ENCODE results near the gene ID3. TPM values are rescaled to one million over a fixed set of nuclear protein-coding genes. Genes with fewer than 3 reads are reported as not detected.

Gene ID3
- total and polyA plus RNA-seq, 10 donors, result 49.5 to 122 (median 71.6) TPM

DNA sequence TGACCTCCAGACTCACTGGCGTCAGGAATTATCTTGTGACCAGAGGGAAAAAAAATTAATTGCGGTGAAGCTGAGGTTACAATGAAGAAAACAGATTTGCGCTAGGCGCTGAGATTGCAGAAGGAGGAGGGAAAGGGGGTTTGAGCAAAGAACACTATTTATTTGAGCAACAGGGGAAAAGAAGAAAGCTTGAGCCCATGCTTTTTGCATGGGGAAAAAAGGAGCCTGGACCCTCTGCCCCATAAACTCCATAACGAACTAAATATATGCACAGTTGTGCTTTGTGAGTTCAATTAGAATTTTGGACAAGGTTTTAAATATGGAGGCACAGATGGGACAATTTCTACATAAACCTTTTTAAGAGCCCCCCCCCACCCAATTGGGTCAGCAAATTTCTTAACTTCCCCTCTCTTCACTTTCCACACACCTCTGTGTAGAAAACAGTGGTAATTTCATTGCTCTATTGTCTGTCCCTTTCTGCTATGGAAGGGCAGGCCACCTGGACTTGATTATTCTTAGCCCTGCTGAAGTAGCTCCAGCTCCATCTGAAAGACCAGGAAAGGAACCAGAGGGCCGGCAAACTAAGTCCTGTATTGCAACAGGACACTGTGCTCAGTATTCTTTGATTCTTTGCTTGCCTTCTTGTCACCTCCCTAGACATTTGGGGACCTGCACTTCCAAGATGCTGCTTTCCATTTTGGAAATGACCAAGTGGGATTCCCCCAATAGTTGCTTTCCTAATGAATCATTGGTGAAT is 862 bp upstream of the ID3 start:
- H3K4me1 ChIP-seq, result peaks cover 55 to 98% (median 79%) of the 10 kb centered on the region in 6 donors
- TF ChIP-seq, protein P1, sequence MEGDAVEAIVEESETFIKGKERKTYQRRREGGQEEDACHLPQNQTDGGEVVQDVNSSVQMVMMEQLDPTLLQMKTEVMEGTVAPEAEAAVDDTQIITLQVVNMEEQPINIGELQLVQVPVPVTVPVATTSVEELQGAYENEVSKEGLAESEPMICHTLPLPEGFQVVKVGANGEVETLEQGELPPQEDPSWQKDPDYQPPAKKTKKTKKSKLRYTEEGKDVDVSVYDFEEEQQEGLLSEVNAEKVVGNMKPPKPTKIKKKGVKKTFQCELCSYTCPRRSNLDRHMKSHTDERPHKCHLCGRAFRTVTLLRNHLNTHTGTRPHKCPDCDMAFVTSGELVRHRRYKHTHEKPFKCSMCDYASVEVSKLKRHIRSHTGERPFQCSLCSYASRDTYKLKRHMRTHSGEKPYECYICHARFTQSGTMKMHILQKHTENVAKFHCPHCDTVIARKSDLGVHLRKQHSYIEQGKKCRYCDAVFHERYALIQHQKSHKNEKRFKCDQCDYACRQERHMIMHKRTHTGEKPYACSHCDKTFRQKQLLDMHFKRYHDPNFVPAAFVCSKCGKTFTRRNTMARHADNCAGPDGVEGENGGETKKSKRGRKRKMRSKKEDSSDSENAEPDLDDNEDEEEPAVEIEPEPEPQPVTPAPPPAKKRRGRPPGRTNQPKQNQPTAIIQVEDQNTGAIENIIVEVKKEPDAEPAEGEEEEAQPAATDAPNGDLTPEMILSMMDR (IDR thresholded peaks at IDR 0.05 in 8 of 11, conservative IDR thresholded peaks at IDR 0.05 in 3 of 11), result no peak
- TF ChIP-seq POLR2A (IDR thresholded peaks at IDR 0.05), result no peak
- TF ChIP-seq POLR2AphosphoS5 (IDR thresholded peaks at IDR 0.05), result no peak
- peak overlapping the region; percentile 75 to 95 (median 84) for H3K4me3 ChIP-seq
- intact Hi-C loops (cut with DNase I; ENCODE audit: low total_unique reads), result no loop called here
- H3K9me3 ChIP-seq, result no peaks in the 10 kb centered on the region
- peak overlapping the region; percentile 79 to 96 (median 94) for H3K27ac ChIP-seq
- peaks cover 0 to 7% (median 0%) of the 10 kb centered on the region in 6 donors for H3K36me3 ChIP-seq
- no peak for DNase-seq
- peaks cover 0 to 23% (median 0%) of the 10 kb centered on the region in 7 donors for H3K27me3 ChIP-seq (replicated peaks in 1 of 7)
- WGBS, 5 donors, result 9 to 16% (median 13%) methylated on average over 6 of the region's 6 CpGs

DNA sequence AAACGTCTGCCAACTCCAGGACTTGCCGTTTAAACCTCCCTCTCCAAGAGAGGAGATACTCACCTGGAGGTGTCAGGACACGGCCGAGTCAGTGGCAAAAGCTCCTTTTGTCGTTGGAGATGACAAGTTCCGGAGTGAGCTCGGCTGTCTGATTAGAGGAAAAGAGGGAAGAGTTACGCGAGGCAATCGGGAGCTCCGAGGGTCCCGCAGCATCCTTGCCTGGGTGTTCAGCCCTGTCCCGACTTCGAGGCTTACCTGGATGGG is 497 bp downstream of the ID3 start:
- peaks cover 63 to 98% (median 91%) of the 10 kb centered on the region in 6 donors for H3K4me1 ChIP-seq
- WGBS, 5 donors, result 0 to 1% (median 0%) methylated on average over 5 to 14 of the region's 14 CpGs
- TF ChIP-seq POLR2A (IDR thresholded peaks at IDR 0.05) (no peak), POLR2AphosphoS5 (IDR thresholded peaks at IDR 0.05) (no peak)
- TF ChIP-seq, protein P1 (IDR thresholded peaks at IDR 0.05 in 8 of 11, conservative IDR thresholded peaks at IDR 0.05 in 3 of 11), result no peak
- peak overlapping the region; percentile 75 to 95 (median 84) for H3K4me3 ChIP-seq
- intact Hi-C loops (cut with DNase I; ENCODE audit: low total_unique reads), result no loop called here
- H3K27me3 ChIP-seq (replicated peaks in 1 of 7), result peaks cover 0 to 28% (median 0%) of the 10 kb centered on the region in 7 donors
- peaks cover 0 to 7% (median 0%) of the 10 kb centered on the region in 6 donors for H3K36me3 ChIP-seq
- peak overlapping the region; percentile 79 to 96 (median 94) for H3K27ac ChIP-seq
- no peaks in the 10 kb centered on the region for H3K9me3 ChIP-seq
- no peak for DNase-seq

DNA sequence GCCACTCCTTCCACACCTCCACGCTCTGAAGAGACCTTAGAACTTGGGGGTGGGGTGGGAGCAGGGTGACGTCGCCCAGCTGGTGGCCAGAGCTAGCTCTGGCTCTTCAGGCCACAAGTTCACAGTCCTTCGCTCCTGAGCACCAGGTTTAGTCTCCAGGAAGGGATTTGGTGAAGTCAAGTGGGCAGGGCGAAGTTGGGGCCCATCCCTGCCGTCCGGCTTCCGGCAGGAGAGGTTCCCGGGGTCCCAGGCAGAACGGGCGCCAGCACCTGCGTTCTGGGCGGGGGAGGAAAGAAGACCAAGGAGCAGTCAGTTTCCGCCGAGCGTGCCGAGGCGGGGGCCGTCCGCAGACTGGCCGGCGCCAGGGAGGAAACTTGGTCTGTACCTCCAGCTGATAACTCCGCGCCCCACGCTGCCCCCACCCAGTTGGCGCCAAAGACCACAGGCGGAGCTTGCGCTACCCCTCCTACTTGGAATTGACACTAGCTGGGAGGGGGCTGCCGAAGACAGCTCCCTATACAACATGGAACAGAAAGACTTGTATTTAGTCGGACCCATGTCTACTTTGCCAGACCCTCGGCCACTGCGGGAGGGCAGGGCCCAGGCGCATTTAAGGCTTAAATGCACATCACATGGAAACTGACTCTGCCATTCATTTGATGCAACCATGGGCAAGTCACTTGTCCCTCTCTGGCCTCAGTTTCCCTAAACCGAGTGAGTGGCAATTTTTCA is 995 bp downstream of the ID3 start:
- Histone ChIP-seq H3K9me3 (no peaks in the 10 kb centered on the region), H3K36me3 (peaks cover 0 to 7% (median 0%) of the 10 kb centered on the region in 6 donors), H3K4me3 (peak overlapping the region; percentile 75 to 95 (median 84)), H3K27ac (peak overlapping the region; percentile 79 to 96 (median 94)), H3K4me1 (peaks cover 65 to 98% (median 93%) of the 10 kb centered on the region in 6 donors), H3K27me3 (replicated peaks in 1 of 7) (peaks cover 0 to 28% (median 0%) of the 10 kb centered on the region in 7 donors)
- intact Hi-C loops (cut with DNase I; ENCODE audit: low total_unique reads), result no loop called here
- DNase-seq, result peak; percentile 89
- peak; percentile 50 to 86 (median 84) for TF ChIP-seq POLR2AphosphoS5 (IDR thresholded peaks at IDR 0.05)
- no peak for TF ChIP-seq POLR2A (IDR thresholded peaks at IDR 0.05)
- WGBS, 5 donors, result 2 to 5% (median 3%) methylated on average over 28 to 34 of the region's 34 CpGs

DNA sequence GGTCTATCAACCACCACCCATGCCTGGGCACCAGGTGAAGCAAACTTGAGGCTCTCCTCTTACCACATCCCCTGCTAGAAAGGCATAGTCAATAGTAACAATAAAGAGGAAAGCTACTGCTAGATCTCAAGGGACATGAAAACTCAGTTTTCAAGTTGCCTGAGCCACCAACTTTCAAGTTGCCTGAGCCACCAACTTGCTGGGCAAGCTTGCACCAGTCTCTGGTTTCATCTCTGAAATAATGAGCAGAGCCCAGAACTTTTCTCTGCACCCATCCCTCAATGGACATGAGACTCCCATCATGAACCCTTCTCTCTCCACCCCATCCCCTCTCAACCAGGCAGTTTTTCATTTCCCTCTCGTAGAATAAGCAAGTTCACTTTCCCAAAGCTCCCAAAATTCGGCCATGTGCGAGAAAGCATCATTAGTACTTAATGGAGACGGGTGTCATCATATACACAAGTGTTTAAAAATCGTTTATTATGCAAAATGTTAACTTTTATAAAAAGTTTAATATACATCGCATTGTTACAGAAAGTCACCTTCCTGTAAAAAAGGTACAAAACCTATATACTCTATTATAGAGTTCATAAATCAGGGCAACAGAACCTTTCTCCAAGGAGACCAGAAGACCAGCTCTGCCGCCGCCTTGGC is 1.7 kb downstream of the ID3 start:
- WGBS, 5 donors, result 38 to 66% (median 51%) methylated on average over 8 of the region's 8 CpGs
- DNase-seq, result no peak
- TF ChIP-seq, protein P1 (IDR thresholded peaks at IDR 0.05 in 8 of 11, conservative IDR thresholded peaks at IDR 0.05 in 3 of 11), result no peak
- TF ChIP-seq POLR2AphosphoS5 (IDR thresholded peaks at IDR 0.05) (no peak), POLR2A (IDR thresholded peaks at IDR 0.05) (no peak)
- Histone ChIP-seq H3K27ac (peak overlapping the region; percentile 91 to 96 (median 94)), H3K36me3 (peaks cover 0 to 7% (median 0%) of the 10 kb centered on the region in 6 donors), H3K4me3 (peak overlapping the region; percentile 75 to 95 (median 84)), H3K9me3 (no peaks in the 10 kb centered on the region), H3K4me1 (peaks cover 59 to 94% (median 87%) of the 10 kb centered on the region in 6 donors), H3K27me3 (replicated peaks in 1 of 7) (peaks cover 0 to 27% (median 0%) of the 10 kb centered on the region in 7 donors)
- intact Hi-C loops (cut with DNase I; ENCODE audit: low total_unique reads), result no loop called here
